Right lobe of liver (tissue), 6 donors: Measurements from ENCODE around the gene COPB1. TPM values are rescaled to one million over a fixed set of nuclear protein-coding genes. Genes with fewer than 3 reads are reported as not detected.

Experiments
- ATAC-seq, 4 donors: fragments of 200-7000 bp; cut with Tn5 transposase; one replicate each; pipeline ENCODE4 v1.9.1; 2020; ENCODE audit warnings: mild to moderate bottlenecking in 4 of 4, moderate library complexity in 4 of 4
- DNase-seq, 3 donors: peaks; one replicate each; pipeline ENCODE4 v3.0.0-alpha.2; 2020
- H3K27ac ChIP-seq, 3 donors: fragments of 200-600 bp; one replicate each; pipeline ENCODE4 v1.8.0; 2022
- H3K27me3 ChIP-seq, 2 donors: fragments of 200-600 bp; one replicate each; pipeline ENCODE4 v1.8.0; 2022
- H3K36me3 ChIP-seq, 4 donors: fragments of 200-600 bp; sonication (generic) in 1 of 4; one replicate each; pipeline versions ENCODE4 v1.5.1 to v1.8.0; 2017 to 2022; ENCODE audit warnings: control low read depth in 1 of 4
- H3K4me1 ChIP-seq, 4 donors: fragments of 200-600 bp; sonication (generic) in 1 of 4; one replicate each; pipeline versions ENCODE4 v1.5.1 to v1.8.0; 2017 to 2022; ENCODE audit warnings: control low read depth in 1 of 4
- H3K4me3 ChIP-seq, 3 donors: fragments of 200-600 bp; one replicate each; pipeline ENCODE4 v1.8.0; 2022
- H3K9me3 ChIP-seq, 4 donors: fragments of 200-600 bp; sonication (generic) in 1 of 4; one replicate each; pipeline versions ENCODE4 v1.5.1 to v1.8.0; 2017 to 2022; ENCODE audit warnings: control low read depth in 1 of 4
- CTCF ChIP-seq, 4 donors: fragments of 200-600 bp in 3 of 4; fragments of 450-650 bp in 1 of 4; IDR thresholded peaks; one replicate each; pipeline versions ENCODE4 v1.5.1 to v1.8.0; 2016 to 2022; ENCODE audit warnings: antibody characterized with exemption in 4 of 4, mild to moderate bottlenecking in 2 of 4
- POLR2A ChIP-seq: fragments of 450-650 bp; IDR thresholded peaks from one replicate; pipeline ENCODE4 v1.6.1; 2017; ENCODE audit warnings: antibody characterized with exemption, mild to moderate bottlenecking
- WGBS: methylation state at CpG from one replicate; pipeline ENCODE4 v1.1.6; 2018; ENCODE audit warnings: low coverage, low lambda C conversion rate; ENCODE audit not compliant: insufficient coverage; ENCODE audit errors: missing lambda C conversion rate; 5-methylcytosine and 5-hydroxymethylcytosine counted together
- intact Hi-C, 2 donors: fragments of 100-400 bp; cut with DNase I; formaldehyde crosslinking; loops; one replicate each; pipeline versions ENCODE4 v1.11.2 to v1.14.1; 2022
- total RNA-seq, 6 experiments: library from RNA; depleted of rRNA in 2 of 6; stranded (reverse); fragments of >200 nt in 2 of 6; fragmentation: NEBNext Ultra II Directional in 3 of 6; extraction: Animal tissue kit (Norgen Biotek cat#: 25700) in 3 of 6; gene quantifications; one replicate each; pipeline versions ENCODE4 v1.1.0 to v1.2.4, GENCODE V29; 2016 to 2023
- donor health status: DM: no; HTN: yes; CAD: no.
- donor health status: DM: no; HTN: no; CAD: no.
- donor health status: DM: no; HTN: no; CAD: no.
- donor health status: DM: no; HTN: yes; CAD: no.
- donor health status: DM: no; HTN: yes; CAD: no.

The COPB1 gene
- total RNA-seq, 6 experiments from 2014 or later: 39.1 to 77.8 (median 56.6) TPM

DNA sequence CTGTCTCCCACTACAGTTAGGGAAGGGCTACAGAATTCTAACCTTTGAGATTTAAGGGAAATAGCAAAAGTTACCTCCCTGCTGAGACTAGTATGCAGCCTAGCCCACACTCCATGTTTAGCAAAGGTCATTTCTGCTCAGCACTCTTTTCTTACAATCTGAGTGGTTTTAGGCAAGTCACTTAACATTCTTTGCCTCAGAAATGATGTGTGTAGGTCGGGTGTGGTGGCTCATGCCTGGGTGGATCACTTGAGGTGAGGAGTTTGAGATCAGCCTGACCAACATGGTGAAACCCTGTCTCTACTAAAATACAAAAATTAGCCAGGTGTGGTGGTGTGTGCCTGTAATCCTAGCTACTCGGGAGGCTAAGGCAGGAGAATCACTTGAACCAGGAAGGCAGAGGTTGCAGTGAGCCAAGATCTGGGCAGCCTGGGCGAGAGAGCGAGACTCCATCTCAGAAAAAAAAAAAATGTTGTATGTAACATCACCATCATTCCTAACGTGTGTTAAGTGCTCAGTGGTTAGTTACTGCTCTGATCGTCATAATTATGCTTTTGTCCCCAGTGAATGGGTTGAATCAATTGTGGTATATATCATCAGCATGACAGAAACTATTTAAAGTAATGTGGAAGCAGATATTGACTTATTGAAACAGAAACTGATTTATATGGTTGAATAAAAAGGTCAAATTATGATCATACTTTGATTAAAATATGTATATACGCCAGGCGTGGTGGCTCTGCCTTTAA, 55.0 kb downstream of the COPB1 start:
- 87% methylated on average over 7 of the region's 8 CpGs for WGBS
- Histone ChIP-seq H3K36me3 (peaks cover 0 to 3% (median 0%) of the 10 kb centered on the region in 4 donors), H3K4me1 (peaks cover 0 to 6% (median 1%) of the 10 kb centered on the region in 4 donors), H3K27me3 (no peaks in the 10 kb centered on the region), H3K9me3 (no peaks in the 10 kb centered on the region), H3K4me3 (no peak overlapping the region), H3K27ac (no peak overlapping the region)
- DNase-seq (no peak), ATAC-seq (no peak)
- intact Hi-C loops: no loop called here
- TF ChIP-seq POLR2A (no peak), CTCF (IDR thresholded peaks at IDR 0.05) (no peak)

DNA sequence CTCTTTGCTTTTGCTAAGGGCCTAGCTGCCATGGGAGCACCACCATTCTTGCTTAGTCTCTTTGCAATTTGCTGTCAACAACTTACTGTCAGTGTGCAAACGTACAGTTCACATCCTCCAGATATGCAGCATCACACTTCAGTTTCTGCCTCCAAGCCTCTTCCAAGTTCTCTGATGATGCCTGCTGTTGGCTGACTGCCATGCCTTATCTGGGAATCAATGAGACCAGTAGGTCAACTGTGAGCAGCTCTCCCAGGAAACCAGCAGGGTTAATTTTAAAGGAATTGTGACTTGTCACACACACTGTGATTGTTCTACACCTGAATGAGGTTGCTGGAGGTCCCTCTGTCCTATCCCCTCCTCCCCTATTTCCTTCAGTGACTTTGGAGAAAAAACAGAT, 56.0 kb downstream of the COPB1 start:
- no peak overlapping the region for H3K27ac ChIP-seq
- WGBS: 22% methylated on average over 1 of the region's 1 CpG
- H3K4me3 ChIP-seq: no peak overlapping the region
- TF ChIP-seq POLR2A (no peak), CTCF (IDR thresholded peaks at IDR 0.05) (no peak)
- peaks cover 0 to 6% (median 1%) of the 10 kb centered on the region in 4 donors for H3K4me1 ChIP-seq
- intact Hi-C loops: no loop called here
- H3K27me3 ChIP-seq: no peaks in the 10 kb centered on the region
- peak; percentile 72 to 89 (median 81) for ATAC-seq
- peaks cover 0 to 3% (median 0%) of the 10 kb centered on the region in 4 donors for H3K36me3 ChIP-seq
- no peaks in the 10 kb centered on the region for H3K9me3 ChIP-seq
- DNase-seq: peak; percentile 67 to 78 (median 74)

DNA sequence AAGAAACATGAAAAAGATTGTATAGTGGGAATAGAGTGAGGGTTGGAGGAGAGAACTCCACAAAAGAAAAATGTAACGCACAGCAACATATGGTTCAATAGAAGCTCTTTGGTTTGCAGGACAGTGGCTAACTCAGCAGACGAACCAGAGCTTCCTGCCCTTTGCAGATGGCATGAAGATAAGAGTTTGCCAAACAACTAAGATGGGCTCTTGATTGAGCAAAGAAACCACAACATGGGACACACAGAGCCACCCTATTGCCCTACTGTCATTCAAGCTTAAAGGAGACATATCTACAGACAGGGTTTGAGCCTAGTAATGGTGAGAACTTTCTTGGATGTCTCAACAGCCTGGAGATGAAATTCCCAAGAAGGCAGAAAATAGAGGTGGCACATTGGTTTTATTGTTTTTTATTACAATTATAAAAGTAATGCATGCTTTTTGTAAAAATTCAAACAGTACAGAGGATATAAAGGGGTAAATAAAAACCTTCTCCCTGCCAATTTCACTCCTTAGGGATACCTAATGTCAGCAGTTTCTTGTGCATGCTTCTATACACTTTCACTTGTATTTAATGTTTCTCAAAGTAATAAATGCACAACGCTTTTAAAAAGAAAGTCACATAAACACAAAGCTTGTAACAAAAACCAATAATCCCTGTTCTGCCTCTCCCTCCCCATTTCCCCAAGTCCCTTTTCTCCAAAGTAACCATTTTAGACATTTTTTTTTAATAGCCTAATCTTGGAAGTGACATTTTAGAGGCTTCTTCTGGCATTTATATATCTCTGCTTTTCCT, 63.7 kb downstream of the COPB1 start:
- no peak for ATAC-seq
- Histone ChIP-seq H3K4me3 (no peak overlapping the region), H3K27me3 (no peaks in the 10 kb centered on the region), H3K36me3 (peaks cover 0 to 3% (median 0%) of the 10 kb centered on the region in 4 donors), H3K9me3 (no peaks in the 10 kb centered on the region), H3K27ac (no peak overlapping the region), H3K4me1 (no peaks in the 10 kb centered on the region)
- intact Hi-C loops: no loop called here
- TF ChIP-seq CTCF (IDR thresholded peaks at IDR 0.05): no peak
- 35% methylated on average over 3 of the region's 3 CpGs for WGBS
- no peak for DNase-seq

GRCh38 chr11:14425621-14426020, 74.0 kb downstream of the COPB1 start:
- TF ChIP-seq CTCF (IDR thresholded peaks at IDR 0.05) (no peak), POLR2A (no peak)
- ATAC-seq: no peak
- intact Hi-C loops: no loop called here

More at GRCh38 chr11:14425621-14426020, 74.0 kb downstream of the COPB1 start:
- no peaks in the 10 kb centered on the region for H3K9me3 ChIP-seq
- H3K4me1 ChIP-seq: no peaks in the 10 kb centered on the region
- H3K27ac ChIP-seq: no peak overlapping the region
- no peak overlapping the region for H3K4me3 ChIP-seq
- no peak for DNase-seq
- H3K27me3 ChIP-seq: no peaks in the 10 kb centered on the region
- no peaks in the 10 kb centered on the region for H3K36me3 ChIP-seq
